Nucleus accumbens (tissue), 56 donors: ENCODE measurements around the gene C3orf20.
"Not testable (repeated sequence)": the region's sequence is repeated elsewhere in the genome, so short reads cannot be mapped to it uniquely, and the experiment has no call there.

Experiments used
- DNase-seq, 56 donors: peaks; one replicate each; lab custom pipeline; 2025; lab: John Stamatoyannopoulos, UW

The C3orf20 gene

GRCh38 chr3:14805961-14806537, 131.1 kb downstream of the C3orf20 start:
- no peak for DNase-seq

DNA sequence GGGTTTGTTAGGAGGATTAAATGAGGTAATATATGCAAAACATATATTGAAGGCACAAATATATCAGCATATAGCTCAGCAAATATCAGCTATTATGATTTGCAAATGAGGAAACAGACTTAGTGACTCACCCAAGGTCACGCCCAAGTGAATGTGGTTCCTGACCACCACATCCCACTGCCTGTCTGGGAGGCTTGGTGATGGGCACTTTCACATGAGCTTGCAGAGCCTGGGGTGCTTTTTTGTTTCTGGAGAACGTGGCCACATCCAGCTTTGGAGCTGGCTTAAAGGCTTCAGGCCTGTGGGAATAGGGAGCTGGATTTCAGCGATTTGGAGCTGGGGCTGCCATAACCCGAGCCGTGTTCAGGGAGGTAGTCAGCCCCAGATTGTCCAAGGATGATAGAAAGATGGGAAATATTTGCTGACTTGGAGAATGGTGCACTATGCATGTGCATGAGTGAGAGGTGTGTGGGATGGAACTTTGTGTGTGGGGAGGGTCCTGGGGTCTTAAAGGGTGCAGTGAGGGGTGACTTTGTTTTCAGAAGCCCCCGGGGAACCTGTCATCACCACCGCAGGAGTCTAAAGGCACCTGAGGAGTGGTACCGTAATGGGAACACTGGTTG, 131.8 kb downstream of the C3orf20 start:
- no peak for DNase-seq

DNA sequence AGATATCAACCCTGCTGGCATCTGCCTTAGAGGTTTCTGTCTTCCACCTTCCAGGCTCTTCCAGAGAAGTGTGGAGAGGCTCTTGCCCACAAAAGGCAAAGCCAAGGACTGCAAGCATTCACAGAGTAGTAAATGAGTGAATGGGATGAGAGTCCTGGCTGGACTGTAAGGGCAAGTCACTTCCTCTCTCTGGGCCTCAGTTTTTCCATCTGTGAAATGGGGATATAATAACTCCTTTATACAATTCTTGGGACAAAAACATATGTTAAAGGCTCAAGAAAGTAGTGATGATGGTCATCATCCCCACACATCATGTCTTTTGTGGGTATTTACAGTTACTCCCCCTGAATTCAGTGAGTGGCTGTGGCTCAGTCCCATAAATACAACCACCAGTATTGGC, 133.1 kb downstream of the C3orf20 start:
- no peak for DNase-seq

- no peak for DNase-seq
Observed at GRCh38 chr3:14808502-14809266, 133.7 kb downstream of the C3orf20 start.

DNA sequence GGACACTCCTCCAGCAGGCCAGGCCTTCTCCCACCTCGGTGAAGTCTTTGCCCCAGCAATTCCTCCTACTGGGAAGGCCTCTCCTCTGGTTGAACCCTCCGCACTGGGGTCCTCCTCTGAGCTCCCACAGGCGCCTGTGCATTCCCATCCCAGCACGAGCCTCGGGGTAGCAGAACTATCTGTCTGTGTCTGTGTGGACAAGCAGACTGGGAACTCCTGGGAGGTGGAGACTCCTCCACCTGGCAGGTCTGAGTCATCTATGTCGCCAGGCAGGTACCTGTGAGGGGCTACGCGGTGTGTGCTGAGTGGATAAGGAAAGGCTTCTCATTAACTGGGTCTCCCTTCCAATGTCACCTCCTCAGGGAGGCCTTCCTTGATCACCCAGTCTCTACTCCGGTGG, 134.7 kb downstream of the C3orf20 start:
- not testable (repeated sequence) for DNase-seq

GRCh38 chr3:14810070-14810791, 135.3 kb downstream of the C3orf20 start:
- DNase-seq, result no peak

GRCh38 chr3:14810801-14811661, 136.1 kb downstream of the C3orf20 start:
- no peak for DNase-seq

- no peak for DNase-seq
Observed at GRCh38 chr3:14811684-14812083, 136.7 kb downstream of the C3orf20 start.

GRCh38 chr3:14812196-14812790, 137.4 kb downstream of the C3orf20 start:
- DNase-seq, result no peak

GRCh38 chr3:14814411-14814871, 139.5 kb downstream of the C3orf20 start:
- DNase-seq, result no peak

- DNase-seq, result no peak
Observed at GRCh38 chr3:14816359-14816758, 141.4 kb downstream of the C3orf20 start.

DNA sequence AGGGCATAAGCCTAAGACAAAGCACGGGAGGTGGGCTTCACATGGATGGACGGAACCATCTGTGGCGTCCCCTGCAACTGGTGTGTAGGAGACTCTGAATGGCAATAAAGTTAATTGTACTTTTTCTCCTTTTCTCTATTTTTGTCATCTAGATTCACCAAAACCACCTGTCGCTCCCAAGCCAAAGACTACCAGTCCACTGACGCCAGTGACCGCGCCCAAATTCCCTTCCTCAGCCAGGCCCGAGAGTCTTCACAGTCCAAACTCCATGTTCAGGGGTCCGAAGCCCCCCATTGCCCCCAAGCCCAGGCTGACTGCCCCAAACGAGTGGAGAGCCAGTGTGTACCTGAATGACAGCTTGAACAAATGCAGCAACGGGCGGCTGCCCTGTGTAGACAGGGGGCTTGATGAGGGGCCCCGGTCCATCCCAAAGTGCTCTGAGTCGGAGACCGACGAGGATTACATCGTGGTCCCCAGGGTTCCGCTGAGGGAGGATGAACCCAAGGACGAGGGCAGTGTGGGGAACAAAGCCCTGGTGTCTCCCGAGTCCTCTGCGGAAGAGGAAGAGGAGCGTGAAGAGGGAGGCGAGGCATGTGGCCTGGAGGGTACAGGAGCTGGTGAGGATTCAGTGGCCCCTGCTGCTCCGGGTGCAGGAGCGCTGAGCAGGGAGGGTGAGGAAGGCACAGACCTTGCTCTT, 144.0 kb downstream of the C3orf20 start, which contains the start of gene FGD5:
Gene FGD5 (plus strand): TSS at position 159 of the 697 bp plus-strand sequence. CDS start 110 bp downstream, at position 269.
- DNase-seq, result no peak

- no peak for DNase-seq
Observed at GRCh38 chr3:14819671-14820070, 144.7 kb downstream of the C3orf20 start.

DNA sequence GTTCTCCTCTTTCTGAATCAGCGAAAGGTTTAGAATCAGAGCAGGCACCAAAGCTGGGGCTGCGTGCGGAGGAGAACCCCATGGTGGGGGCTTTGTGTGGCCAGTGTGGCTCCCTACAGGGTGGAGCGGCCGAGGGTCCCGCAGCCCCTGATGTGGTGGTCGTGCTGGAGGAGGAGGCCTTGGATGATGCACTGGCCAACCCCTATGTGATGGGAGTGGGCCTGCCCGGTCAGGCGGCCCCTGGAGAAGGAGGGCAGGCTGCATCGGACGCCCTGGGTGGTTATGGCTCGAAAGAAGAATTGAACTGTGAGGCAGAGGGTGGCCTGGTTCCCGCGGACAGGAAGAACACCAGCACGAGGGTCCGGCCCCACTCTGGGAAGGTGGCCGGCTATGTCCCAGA, 145.2 kb downstream of the C3orf20 start:
- no peak for DNase-seq

GRCh38 chr3:14821151-14821550, 146.2 kb downstream of the C3orf20 start:
- DNase-seq, result no peak

GRCh38 chr3:14822134-14822533, 147.2 kb downstream of the C3orf20 start:
- no peak for DNase-seq
